ENCODE measurements around the gene HAUS8.

DNA sequence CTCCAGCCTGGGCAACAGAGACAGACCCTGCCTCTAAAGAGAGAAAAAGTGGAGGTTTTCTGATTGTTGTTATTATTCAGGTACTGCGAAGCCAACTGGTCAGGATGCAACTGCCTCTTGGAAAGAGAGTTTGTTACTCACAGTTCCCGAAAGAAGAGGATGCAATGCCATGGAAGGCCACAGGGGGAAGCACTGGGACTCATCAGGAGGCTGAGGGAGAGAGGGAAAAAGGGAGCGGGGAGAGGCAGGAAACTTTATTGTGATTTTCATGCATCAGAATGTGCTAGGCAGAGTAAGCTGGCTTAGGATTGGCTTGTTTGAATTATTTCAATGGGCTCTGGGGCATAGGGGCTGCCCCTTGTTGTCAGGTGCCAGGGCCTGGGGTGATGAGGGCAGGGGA is 27.9 kb upstream of the HAUS8 start:
- no peak for TF ChIP-seq CREB1 (IDR thresholded peaks at IDR 0.05)
- TF ChIP-seq, protein P1, sequence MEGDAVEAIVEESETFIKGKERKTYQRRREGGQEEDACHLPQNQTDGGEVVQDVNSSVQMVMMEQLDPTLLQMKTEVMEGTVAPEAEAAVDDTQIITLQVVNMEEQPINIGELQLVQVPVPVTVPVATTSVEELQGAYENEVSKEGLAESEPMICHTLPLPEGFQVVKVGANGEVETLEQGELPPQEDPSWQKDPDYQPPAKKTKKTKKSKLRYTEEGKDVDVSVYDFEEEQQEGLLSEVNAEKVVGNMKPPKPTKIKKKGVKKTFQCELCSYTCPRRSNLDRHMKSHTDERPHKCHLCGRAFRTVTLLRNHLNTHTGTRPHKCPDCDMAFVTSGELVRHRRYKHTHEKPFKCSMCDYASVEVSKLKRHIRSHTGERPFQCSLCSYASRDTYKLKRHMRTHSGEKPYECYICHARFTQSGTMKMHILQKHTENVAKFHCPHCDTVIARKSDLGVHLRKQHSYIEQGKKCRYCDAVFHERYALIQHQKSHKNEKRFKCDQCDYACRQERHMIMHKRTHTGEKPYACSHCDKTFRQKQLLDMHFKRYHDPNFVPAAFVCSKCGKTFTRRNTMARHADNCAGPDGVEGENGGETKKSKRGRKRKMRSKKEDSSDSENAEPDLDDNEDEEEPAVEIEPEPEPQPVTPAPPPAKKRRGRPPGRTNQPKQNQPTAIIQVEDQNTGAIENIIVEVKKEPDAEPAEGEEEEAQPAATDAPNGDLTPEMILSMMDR (IDR thresholded peaks at IDR 0.05; ENCODE audit: control extremely low read depth in 1 of 3, insufficient read depth in 1 of 3, low read depth in 1 of 3, low read length in 3 of 3): peak; percentile 50 to 80 (median 65)
- TF ChIP-seq EGR1 (IDR thresholded peaks at IDR 0.05; ENCODE audit: borderline replicate concordance, low read depth, low read length): no peak
- TF ChIP-seq POLR2AphosphoS5 (IDR thresholded peaks at IDR 0.05; ENCODE audit: low read depth, low read length): no peak
- no peak for TF ChIP-seq CEBPB (IDR thresholded peaks at IDR 0.05; ENCODE audit: low read depth, low read length)
- no peak for TF ChIP-seq BRCA1 (IDR thresholded peaks at IDR 0.05; ENCODE audit: low read depth, low read length)
- no peak for TF ChIP-seq TCF12 (IDR thresholded peaks at IDR 0.05; ENCODE audit: low read depth, low read length)
- TF ChIP-seq EZH2 (IDR thresholded peaks at IDR 0.05; ENCODE audit: low read depth, low read length, severe bottlenecking): no peak
- TF ChIP-seq TAF1 (IDR thresholded peaks at IDR 0.05; ENCODE audit: low read depth, low read length): no peak
- TF ChIP-seq SP1 (IDR thresholded peaks at IDR 0.05; ENCODE audit: low read depth, low read length): no peak

Data from H1 (cell line).